ENCODE results near the gene AK2. TPM values are rescaled to one million over a fixed set of nuclear protein-coding genes. Genes with fewer than 3 reads are reported as not detected.
A peak's percentile ranks its signal among the peaks of the same experiment; 100 is the strongest.

Gene AK2
- total and polyA plus RNA-seq, 11 donors: 101 to 292 (median 137) TPM

DNA sequence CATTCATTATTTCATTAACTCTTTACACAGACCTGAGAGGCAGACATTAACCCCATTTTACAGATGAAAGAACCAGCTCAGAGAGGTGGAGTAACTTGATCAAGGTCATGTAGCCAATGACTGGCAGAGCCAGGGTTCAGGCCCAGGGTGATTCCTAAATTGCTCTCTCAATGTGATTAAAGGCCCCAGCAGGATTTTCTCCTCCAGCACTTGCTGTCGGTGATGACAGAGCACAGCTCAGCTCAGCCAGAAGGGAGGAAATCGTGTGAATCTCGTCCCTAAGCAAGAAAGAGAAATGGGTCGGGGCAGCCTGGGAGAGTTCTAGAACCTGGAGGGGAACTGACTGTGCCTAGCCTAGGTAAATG, 52.6 kb downstream of the AK2 start:
- Histone ChIP-seq H3K36me3 (no peaks in the 10 kb centered on the region), H3K4me1 (peaks cover 5 to 92% (median 19%) of the 10 kb centered on the region in 12 donors), H3K27ac (peak overlapping the region in 5 of 12 donors; percentile 7 to 95 (median 42)), H3K4me3 (no peak overlapping the region), H3K27me3 (no peaks in the 10 kb centered on the region), H3K9me3 (no peaks in the 10 kb centered on the region)
- DNase-seq (no peak), ATAC-seq (peak in 1 of 4 donors; percentile 47)
- intact Hi-C loops (cut with DNase I): no loop called here
- TF ChIP-seq POLR2A (IDR thresholded peaks at IDR 0.05): no peak
- TF ChIP-seq CTCF (IDR thresholded peaks at IDR 0.05): no peak
- 72 to 76% (median 75%) methylated on average over 4 of the region's 4 CpGs for WGBS, 4 donors

DNA sequence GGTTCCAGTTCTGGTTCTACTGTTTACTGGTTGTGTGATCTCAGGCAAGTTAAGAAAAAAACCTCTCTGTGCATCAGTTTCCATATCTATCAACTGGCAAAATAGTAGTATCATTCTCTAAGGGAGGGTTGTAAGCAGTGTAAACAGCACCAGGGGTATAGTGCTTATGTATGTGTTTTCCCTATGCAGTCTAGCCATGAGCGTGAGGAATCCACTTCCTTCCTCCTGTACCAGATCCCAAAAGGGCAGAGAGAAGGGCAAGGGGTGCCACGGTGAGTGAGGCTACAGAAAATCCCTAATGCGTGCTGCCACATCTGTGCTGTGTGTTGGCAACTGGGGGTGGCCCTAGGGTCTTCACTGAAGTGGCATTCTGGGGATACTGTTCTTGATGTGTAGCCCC, 53.7 kb downstream of the AK2 start:
- Histone ChIP-seq H3K36me3 (no peaks in the 10 kb centered on the region), H3K27ac (peak overlapping the region in 1 of 12 donors; percentile 95), H3K9me3 (no peaks in the 10 kb centered on the region), H3K4me3 (no peak overlapping the region), H3K4me1 (peaks cover 0 to 81% (median 9%) of the 10 kb centered on the region in 12 donors), H3K27me3 (no peaks in the 10 kb centered on the region)
- WGBS, 4 donors: 81 to 86% (median 84%) methylated on average over 3 of the region's 3 CpGs
- no peak for DNase-seq
- ATAC-seq: no peak
- TF ChIP-seq POLR2A (IDR thresholded peaks at IDR 0.05) (no peak), CTCF (IDR thresholded peaks at IDR 0.05) (no peak)
- intact Hi-C loops (cut with DNase I): no loop called here

DNA sequence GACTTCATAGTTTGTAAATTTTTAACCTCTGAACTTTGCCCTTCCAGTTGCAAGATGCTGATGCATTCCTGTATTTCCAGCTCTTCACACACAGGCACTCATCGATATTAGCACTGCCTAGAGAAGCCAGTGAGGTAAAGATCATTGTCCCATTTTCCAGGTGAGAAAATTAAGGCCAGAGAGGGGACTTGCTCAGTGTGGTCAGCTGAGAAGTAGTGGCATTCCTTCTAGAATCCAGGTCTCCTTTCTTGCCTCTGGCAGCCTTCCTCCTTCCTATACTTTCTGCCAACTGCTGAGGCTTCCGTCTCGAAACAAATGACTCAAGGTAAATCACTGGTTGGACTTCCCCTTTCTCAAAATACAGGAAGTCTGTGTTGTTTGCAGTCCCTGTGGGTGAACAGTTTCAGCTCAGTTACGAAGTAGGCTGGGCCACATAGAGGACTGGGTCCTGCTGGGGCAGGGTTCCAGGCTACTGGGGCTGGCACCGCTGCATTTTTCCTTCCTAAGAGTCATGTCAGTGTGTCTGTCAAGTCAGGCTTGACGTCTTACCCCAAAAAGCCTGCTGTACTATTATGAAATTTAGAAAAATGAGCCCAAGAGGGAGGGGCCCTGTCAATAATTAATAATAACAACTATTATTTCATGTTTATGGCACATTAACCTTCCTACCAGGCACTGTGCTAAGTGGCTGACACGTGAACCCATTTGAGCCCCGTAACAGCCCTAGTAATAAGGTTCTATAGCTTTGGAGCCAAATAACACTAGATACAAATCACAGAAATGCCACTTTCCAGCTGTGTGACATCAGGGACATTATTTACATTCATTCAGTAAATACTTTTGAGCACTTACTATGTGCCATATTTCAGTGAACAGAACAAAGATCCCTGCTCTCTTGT, 55.4 kb downstream of the AK2 start:
- WGBS, 4 donors: 55 to 74% (median 62%) methylated on average over 8 of the region's 8 CpGs
- DNase-seq (peak in 4 of 5 donors; percentile 62 to 66 (median 63)), ATAC-seq (peak; percentile 72 to 94 (median 84))
- Histone ChIP-seq H3K9me3 (no peaks in the 10 kb centered on the region), H3K27me3 (no peaks in the 10 kb centered on the region), H3K27ac (peak overlapping the region; percentile 17 to 95 (median 67)), H3K4me3 (peak overlapping the region in 1 of 12 donors; percentile 26), H3K36me3 (no peaks in the 10 kb centered on the region), H3K4me1 (peaks cover 0 to 70% (median 7%) of the 10 kb centered on the region in 12 donors)
- intact Hi-C loops (cut with DNase I): no loop called here
- TF ChIP-seq CTCF (IDR thresholded peaks at IDR 0.05) (no peak), POLR2A (IDR thresholded peaks at IDR 0.05) (peak in 1 of 2 donors; percentile 21)

GRCh38 chr1:32980080-32980479, 56.6 kb downstream of the AK2 start:
- peaks cover 0 to 59% (median 7%) of the 10 kb centered on the region in 12 donors for H3K4me1 ChIP-seq
- no peak overlapping the region for H3K4me3 ChIP-seq
- peak overlapping the region in 2 of 12 donors; percentile 80 to 95 for H3K27ac ChIP-seq
- H3K27me3 ChIP-seq: no peaks in the 10 kb centered on the region
- no peaks in the 10 kb centered on the region for H3K36me3 ChIP-seq
- no peaks in the 10 kb centered on the region for H3K9me3 ChIP-seq
- no peak for TF ChIP-seq CTCF (IDR thresholded peaks at IDR 0.05)
- TF ChIP-seq POLR2A (IDR thresholded peaks at IDR 0.05): no peak
- intact Hi-C loops (cut with DNase I): no loop called here
- WGBS, 4 donors: 93 to 97% (median 96%) methylated on average over 7 to 10 of the region's 10 CpGs
- ATAC-seq: no peak
- no peak for DNase-seq
